OCI-LY3 (cell line): Measurements from ENCODE around the gene PKP1.

Experiments used
- CTCF ChIP-seq: fragments of 200-600, 300-600 bp; sonication (generic); IDR thresholded peaks from 2 replicates; pipeline ENCODE4 v1.5.1; 2014; ENCODE audit warnings: antibody characterized with exemption, low read length, low read depth
- EZH2phosphoT487 ChIP-seq: fragments of 200-600 bp; shearing (Covaris generic); IDR thresholded peaks from 2 replicates; pipeline ENCODE4 v1.6.1; 2018; ENCODE audit warnings: antibody characterized with exemption, mixed run types, low read depth

- TF ChIP-seq CTCF, result no peak
- no peak for TF ChIP-seq EZH2phosphoT487
These were observed 28.2 kb downstream of the PKP1 start for GRCh38 chr1:201311356-201312011.
